ENCODE measurements around the gene TYW1B.
"Not testable (repeated sequence)": the region's sequence is repeated elsewhere in the genome, so short reads cannot be mapped to it uniquely, and the experiment has no call there.

DNA sequence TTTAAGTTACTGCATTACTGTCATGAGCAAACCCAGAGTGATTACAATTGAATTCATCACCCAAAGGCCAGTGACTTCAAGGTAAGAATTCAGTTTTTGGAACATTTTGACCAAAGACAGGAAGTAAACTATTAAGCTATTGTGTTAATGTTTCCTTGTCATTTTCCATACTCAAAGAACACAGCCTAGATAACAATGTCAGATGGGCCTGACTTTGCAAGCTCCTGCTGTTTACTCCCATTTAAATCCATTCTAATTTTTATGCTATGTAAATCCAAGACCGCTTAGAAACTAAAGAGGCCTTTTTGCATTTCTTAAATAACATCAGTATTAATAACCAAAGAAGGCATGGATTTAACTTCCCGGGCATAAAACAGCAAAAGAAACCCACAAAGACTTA is 136.6 kb downstream of the TYW1B start:
- TF ChIP-seq, protein P1, sequence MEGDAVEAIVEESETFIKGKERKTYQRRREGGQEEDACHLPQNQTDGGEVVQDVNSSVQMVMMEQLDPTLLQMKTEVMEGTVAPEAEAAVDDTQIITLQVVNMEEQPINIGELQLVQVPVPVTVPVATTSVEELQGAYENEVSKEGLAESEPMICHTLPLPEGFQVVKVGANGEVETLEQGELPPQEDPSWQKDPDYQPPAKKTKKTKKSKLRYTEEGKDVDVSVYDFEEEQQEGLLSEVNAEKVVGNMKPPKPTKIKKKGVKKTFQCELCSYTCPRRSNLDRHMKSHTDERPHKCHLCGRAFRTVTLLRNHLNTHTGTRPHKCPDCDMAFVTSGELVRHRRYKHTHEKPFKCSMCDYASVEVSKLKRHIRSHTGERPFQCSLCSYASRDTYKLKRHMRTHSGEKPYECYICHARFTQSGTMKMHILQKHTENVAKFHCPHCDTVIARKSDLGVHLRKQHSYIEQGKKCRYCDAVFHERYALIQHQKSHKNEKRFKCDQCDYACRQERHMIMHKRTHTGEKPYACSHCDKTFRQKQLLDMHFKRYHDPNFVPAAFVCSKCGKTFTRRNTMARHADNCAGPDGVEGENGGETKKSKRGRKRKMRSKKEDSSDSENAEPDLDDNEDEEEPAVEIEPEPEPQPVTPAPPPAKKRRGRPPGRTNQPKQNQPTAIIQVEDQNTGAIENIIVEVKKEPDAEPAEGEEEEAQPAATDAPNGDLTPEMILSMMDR (IDR thresholded peaks at IDR 0.05), result not testable (repeated sequence)
- not testable (repeated sequence) for TF ChIP-seq POLR2A (IDR thresholded peaks at IDR 0.05)
